HepG2 (cell line): ENCODE data around the gene CFAP99. TPM values are rescaled to one million over a fixed set of nuclear protein-coding genes. Genes with fewer than 3 reads are reported as not detected.

Experiments used
- DNMT3B ChIP-seq: conservative IDR thresholded peaks from 2 replicates; pipeline ENCODE4 v1.6.1; 2016; ENCODE audit warnings: missing biosample characterization, control low read depth
- IKZF1 ChIP-seq: fragments of 450-650 bp; IDR thresholded peaks from 2 replicates; pipeline ENCODE4 v1.7.1; 2016
- NAIF1 ChIP-seq: sonication (generic); formaldehyde crosslinking; IDR thresholded peaks from 2 replicates; pipeline ENCODE4 v1.5.0; 2020; ENCODE audit warnings: mild to moderate bottlenecking, missing genetic modification reagents, borderline replicate concordance
- NCOR1 ChIP-seq: fragments of 200-600 bp; sonication (generic); IDR thresholded peaks from 2 replicates; pipeline ENCODE4 v1.7.0; 2017; ENCODE audit warnings: antibody characterized with exemption, low read length, borderline replicate concordance
- PCBP1 ChIP-seq: fragments of 200-400 bp; formaldehyde crosslinking; IDR thresholded peaks from 2 replicates; pipeline ENCODE4 v1.6.1; 2017; ENCODE audit warnings: mild to moderate bottlenecking, low read depth, low read length, borderline replicate concordance
- RAD51 ChIP-seq: fragments of 450-650 bp; IDR thresholded peaks from 2 replicates; pipeline ENCODE4 v1.6.1; 2016; ENCODE audit warnings: borderline replicate concordance
- SATB2 ChIP-seq: sonication (generic); formaldehyde crosslinking; IDR thresholded peaks from 2 replicates; pipeline ENCODE4 v1.5.0; 2020; ENCODE audit warnings: missing genetic modification reagents
- SETDB1 ChIP-seq: sonication (generic); formaldehyde crosslinking; IDR thresholded peaks from 2 replicates; pipeline ENCODE4 v1.5.1; 2020; ENCODE audit warnings: missing genetic modification reagents, mild to moderate bottlenecking, borderline replicate concordance
- SMC3 ChIP-seq: IDR thresholded peaks from 2 replicates; pipeline ENCODE4 v1.6.1; 2011; ENCODE audit warnings: low read length, improper control_type of control experiment
- TCF7L2 ChIP-seq: IDR thresholded peaks from 2 replicates; pipeline ENCODE4 v1.6.1; 2011; ENCODE audit warnings: mild to moderate bottlenecking, low read depth, low read length, moderate library complexity
- ZFY ChIP-seq: sonication (generic); formaldehyde crosslinking; IDR thresholded peaks from 2 replicates; pipeline ENCODE4 v1.4.0; 2020; ENCODE audit warnings: missing genetic modification reagents
- ZMYM2 ChIP-seq: sonication (generic); formaldehyde crosslinking; IDR thresholded peaks from 2 replicates; pipeline ENCODE4 v1.8.0; 2022; ENCODE audit warnings: mild to moderate bottlenecking, missing genetic modification reagents
- ZNF143 ChIP-seq: sonication (generic); formaldehyde crosslinking; IDR thresholded peaks from 2 replicates; pipeline ENCODE4 v1.4.0; 2020; ENCODE audit warnings: missing genetic modification reagents
- ZNF225 ChIP-seq: sonication (generic); formaldehyde crosslinking; IDR thresholded peaks from 2 replicates; pipeline ENCODE4 v1.4.0; 2020; ENCODE audit warnings: mild to moderate bottlenecking, missing genetic modification reagents
- ZNF781 ChIP-seq: sonication (generic); formaldehyde crosslinking; IDR thresholded peaks from 2 replicates; pipeline ENCODE4 v1.5.1; 2020; ENCODE audit warnings: borderline replicate concordance, mild to moderate bottlenecking, missing genetic modification reagents; ENCODE audit errors: not compliant biosample characterization
- polyA plus RNA-seq, 8 experiments: library from polyadenylated mRNA; depleted of rRNA in 3 of 8; stranded (reverse) in 7 of 8; unstranded in 1 of 8; fragments of >200 nt; fragmentation: Illumina TruSeq in 4 of 8; extraction: Trizol in 4 of 8; gene quantifications; 2 replicates each; pipeline versions ENCODE4 v1.2.1 to v1.2.3, GENCODE V29; 2011 to 2016; ENCODE audit warnings: low read depth in 4 of 8, missing spikeins in 1 of 8, mixed read lengths in 1 of 8; ENCODE audit not compliant: insufficient read depth in 1 of 8
- total RNA-seq, 5 experiments: library from RNA; depleted of rRNA; stranded (reverse); fragments of >200 nt; fragmentation: Illumina TruSeq; extraction: Trizol; gene quantifications; 2 replicates each; pipeline ENCODE4 v1.2.3, GENCODE V29; 2016; ENCODE audit warnings: low read depth in 1 of 5
- TF ChIP-seq, protein P1 (sequence below): fragments of 450-650 bp; IDR thresholded peaks from 2 replicates; pipeline ENCODE4 v1.6.1; 2017; ENCODE audit warnings: mild to moderate bottlenecking
- TF ChIP-seq, protein P2 (sequence below): sonication (generic); formaldehyde crosslinking; IDR thresholded peaks from 2 replicates; pipeline ENCODE4; 2020; ENCODE audit warnings: missing genetic modification reagents, mild to moderate bottlenecking, borderline replicate concordance
- TF ChIP-seq, protein P3 (sequence below): sonication (generic); formaldehyde crosslinking; IDR thresholded peaks from 2 replicates; pipeline ENCODE4 v1.8.0; 2022; ENCODE audit warnings: low read depth, missing genetic modification reagents
- TF ChIP-seq, protein P4 (sequence below): sonication (generic); formaldehyde crosslinking; IDR thresholded peaks from 2 replicates; pipeline ENCODE4 v1.4.0; 2020; ENCODE audit warnings: missing genetic modification reagents

Gene CFAP99
- total and polyA plus RNA-seq, 2 of the 13 experiments (the other 11 are each of a cell fraction or from before 2014, with no cell fraction given): not detected

DNA sequence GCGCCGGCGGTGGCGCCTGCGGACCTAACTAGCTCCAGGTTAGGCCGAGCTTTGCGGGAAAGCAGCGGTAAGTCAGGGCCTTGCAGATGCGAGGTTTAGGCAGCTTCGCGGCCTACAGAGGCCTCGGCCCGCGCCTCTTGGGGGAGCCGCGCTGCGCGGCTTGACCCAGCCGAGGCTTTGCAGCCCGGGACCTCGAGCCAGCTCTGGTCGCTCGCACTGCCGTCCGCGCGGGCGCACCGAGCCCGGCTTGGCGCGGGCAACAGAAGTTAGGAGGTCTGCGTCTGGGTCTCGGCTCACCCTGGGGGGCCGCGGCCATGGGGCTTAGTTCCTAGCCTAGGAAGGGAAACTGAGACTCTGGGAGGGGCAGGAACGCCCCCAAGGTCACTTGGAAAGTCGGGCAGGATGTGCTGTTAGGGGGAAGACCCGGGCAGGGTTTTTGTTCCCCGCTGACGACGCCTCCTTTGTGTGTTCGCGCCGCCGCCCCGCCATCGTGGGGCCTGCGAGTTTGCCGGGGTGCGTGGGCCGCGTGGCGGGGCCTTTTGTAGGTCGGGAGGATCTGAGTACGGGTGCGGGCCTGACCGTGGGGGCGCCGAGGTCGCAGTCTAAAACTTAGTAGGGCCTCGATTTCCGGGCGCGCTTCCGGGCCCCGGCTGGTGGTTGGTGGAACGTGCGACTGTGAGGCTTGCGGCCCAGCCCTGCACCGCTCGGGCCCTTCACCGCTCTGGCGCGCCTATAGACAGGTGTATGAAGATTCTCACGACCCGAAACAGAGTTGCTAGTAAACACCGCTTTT lies 50.6 kb downstream of the CFAP99 start (continued):
- TF ChIP-seq, protein P1, sequence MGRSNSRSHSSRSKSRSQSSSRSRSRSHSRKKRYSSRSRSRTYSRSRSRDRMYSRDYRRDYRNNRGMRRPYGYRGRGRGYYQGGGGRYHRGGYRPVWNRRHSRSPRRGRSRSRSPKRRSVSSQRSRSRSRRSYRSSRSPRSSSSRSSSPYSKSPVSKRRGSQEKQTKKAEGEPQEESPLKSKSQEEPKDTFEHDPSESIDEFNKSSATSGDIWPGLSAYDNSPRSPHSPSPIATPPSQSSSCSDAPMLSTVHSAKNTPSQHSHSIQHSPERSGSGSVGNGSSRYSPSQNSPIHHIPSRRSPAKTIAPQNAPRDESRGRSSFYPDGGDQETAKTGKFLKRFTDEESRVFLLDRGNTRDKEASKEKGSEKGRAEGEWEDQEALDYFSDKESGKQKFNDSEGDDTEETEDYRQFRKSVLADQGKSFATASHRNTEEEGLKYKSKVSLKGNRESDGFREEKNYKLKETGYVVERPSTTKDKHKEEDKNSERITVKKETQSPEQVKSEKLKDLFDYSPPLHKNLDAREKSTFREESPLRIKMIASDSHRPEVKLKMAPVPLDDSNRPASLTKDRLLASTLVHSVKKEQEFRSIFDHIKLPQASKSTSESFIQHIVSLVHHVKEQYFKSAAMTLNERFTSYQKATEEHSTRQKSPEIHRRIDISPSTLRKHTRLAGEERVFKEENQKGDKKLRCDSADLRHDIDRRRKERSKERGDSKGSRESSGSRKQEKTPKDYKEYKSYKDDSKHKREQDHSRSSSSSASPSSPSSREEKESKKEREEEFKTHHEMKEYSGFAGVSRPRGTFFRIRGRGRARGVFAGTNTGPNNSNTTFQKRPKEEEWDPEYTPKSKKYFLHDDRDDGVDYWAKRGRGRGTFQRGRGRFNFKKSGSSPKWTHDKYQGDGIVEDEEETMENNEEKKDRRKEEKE: no peak
- TF ChIP-seq NAIF1: no peak; the same call in none of the 2 replicates
- TF ChIP-seq PCBP1: no peak
- TF ChIP-seq, protein P2, sequence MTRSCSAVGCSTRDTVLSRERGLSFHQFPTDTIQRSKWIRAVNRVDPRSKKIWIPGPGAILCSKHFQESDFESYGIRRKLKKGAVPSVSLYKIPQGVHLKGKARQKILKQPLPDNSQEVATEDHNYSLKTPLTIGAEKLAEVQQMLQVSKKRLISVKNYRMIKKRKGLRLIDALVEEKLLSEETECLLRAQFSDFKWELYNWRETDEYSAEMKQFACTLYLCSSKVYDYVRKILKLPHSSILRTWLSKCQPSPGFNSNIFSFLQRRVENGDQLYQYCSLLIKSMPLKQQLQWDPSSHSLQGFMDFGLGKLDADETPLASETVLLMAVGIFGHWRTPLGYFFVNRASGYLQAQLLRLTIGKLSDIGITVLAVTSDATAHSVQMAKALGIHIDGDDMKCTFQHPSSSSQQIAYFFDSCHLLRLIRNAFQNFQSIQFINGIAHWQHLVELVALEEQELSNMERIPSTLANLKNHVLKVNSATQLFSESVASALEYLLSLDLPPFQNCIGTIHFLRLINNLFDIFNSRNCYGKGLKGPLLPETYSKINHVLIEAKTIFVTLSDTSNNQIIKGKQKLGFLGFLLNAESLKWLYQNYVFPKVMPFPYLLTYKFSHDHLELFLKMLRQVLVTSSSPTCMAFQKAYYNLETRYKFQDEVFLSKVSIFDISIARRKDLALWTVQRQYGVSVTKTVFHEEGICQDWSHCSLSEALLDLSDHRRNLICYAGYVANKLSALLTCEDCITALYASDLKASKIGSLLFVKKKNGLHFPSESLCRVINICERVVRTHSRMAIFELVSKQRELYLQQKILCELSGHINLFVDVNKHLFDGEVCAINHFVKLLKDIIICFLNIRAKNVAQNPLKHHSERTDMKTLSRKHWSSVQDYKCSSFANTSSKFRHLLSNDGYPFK: 0 out of 2 replicates have a peak, but pooled peaks have one; percentile 11
- TF ChIP-seq ZNF781: no peak
- no peak for TF ChIP-seq SATB2 (CRISPR knock-in tag)
- no peak for TF ChIP-seq RAD51
- no peak for TF ChIP-seq ZNF225 (CRISPR knock-in tag)
- no peak for TF ChIP-seq ZMYM2
- TF ChIP-seq DNMT3B (CRISPR knock-in tag): no peak
- TF ChIP-seq ZFY (CRISPR knock-in tag): peak; percentile 69
- no peak for TF ChIP-seq TCF7L2
- no peak for TF ChIP-seq NCOR1
- no peak for TF ChIP-seq IKZF1
- no peak for TF ChIP-seq SETDB1 (CRISPR knock-in tag)
- TF ChIP-seq ZNF143 (CRISPR knock-in tag): no peak
- no peak for TF ChIP-seq SMC3
- TF ChIP-seq, protein P3, sequence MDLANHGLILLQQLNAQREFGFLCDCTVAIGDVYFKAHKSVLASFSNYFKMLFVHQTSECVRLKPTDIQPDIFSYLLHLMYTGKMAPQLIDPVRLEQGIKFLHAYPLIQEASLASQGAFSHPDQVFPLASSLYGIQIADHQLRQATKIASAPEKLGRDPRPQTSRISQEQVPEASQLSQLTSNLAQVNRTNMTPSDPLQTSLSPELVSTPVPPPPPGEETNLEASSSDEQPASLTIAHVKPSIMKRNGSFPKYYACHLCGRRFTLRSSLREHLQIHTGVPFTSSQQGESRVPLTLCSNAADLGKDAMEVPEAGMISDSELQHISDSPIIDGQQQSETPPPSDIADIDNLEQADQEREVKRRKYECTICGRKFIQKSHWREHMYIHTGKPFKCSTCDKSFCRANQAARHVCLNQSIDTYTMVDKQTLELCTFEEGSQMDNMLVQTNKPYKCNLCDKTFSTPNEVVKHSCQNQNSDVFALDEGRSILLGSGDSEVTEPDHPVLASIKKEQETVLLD (CRISPR knock-in tag): no peak
- TF ChIP-seq, protein P4, sequence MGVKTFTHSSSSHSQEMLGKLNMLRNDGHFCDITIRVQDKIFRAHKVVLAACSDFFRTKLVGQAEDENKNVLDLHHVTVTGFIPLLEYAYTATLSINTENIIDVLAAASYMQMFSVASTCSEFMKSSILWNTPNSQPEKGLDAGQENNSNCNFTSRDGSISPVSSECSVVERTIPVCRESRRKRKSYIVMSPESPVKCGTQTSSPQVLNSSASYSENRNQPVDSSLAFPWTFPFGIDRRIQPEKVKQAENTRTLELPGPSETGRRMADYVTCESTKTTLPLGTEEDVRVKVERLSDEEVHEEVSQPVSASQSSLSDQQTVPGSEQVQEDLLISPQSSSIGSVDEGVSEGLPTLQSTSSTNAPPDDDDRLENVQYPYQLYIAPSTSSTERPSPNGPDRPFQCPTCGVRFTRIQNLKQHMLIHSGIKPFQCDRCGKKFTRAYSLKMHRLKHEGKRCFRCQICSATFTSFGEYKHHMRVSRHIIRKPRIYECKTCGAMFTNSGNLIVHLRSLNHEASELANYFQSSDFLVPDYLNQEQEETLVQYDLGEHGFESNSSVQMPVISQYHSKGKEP (CRISPR knock-in tag): no peak
